Muscle of back (tissue), 11 donors: ENCODE data around the gene MBD3L5. TPM values are rescaled to one million over a fixed set of nuclear protein-coding genes. Genes with fewer than 3 reads are reported as not detected.
A peak's percentile ranks its signal among the peaks of the same experiment; 100 is the strongest.
"Not testable (repeated sequence)": the region's sequence is repeated elsewhere in the genome, so short reads cannot be mapped to it uniquely, and the experiment has no call there.

Source experiments
- DNase-seq, 3 donors: peaks; one replicate each; pipeline versions ENCODE4 v3.0.0 to v3.0.0-alpha.2; 2013
- polyA plus RNA-seq, 10 donors: library from polyadenylated mRNA; unstranded; fragments of 120-200 nt; gene quantifications; one replicate each; pipeline ENCODE4 v1.2.1, GENCODE V29; 2013; ENCODE audit not compliant: insufficient read length in 10 of 10

The MBD3L5 gene
- polyA plus RNA-seq, 10 donors, result not detected

DNA sequence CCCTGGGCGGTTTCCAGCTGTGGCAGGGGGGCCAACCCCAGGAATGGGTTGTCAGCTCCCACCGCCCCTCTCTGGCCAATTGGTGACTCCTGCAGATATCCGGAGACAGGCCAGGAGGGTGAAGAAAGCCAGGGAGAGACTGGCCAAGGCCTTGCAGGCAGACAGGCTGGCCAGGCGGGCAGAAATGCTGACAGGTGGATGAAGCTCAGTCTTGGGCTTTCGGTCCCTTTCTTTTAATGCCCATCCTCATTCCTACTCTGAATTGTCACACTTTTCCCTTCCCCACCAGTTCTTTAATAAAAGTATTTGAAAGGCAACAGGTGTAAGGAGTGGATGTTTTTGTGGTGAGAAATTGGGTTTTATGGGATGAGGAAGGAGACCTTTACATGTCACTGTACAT, 21.0 kb downstream of the MBD3L5 start:
- not testable (repeated sequence) for DNase-seq

GRCh38 chr19:7052896-7053295, 22.5 kb downstream of the MBD3L5 start:
- not testable (repeated sequence) for DNase-seq

GRCh38 chr19:7054635-7055368, 24.4 kb downstream of the MBD3L5 start:
- DNase-seq, result not testable (repeated sequence)

- not testable (repeated sequence) for DNase-seq
These were observed 25.3 kb downstream of the MBD3L5 start for GRCh38 chr19:7055679-7056078.

DNA sequence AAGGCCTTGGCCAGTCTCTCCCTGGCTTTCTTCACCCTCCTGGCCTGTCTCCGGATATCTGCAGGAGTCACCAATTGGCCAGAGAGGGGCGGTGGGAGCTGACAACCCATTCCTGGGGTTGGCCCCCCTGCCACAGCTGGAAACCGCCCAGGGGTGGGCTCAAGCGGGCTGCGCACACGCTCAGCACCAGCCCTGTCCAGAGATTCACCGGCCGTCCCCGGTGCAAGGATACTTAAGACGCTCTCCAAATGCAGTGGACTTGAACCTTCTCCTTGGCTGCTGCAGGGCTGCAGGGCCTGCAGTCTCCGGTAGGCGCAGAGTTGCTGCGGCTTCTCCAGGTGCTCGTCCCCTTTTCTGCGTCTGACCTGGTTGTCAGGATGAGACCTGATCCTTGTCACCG, 26.0 kb downstream of the MBD3L5 start:
- DNase-seq, result not testable (repeated sequence)

DNA sequence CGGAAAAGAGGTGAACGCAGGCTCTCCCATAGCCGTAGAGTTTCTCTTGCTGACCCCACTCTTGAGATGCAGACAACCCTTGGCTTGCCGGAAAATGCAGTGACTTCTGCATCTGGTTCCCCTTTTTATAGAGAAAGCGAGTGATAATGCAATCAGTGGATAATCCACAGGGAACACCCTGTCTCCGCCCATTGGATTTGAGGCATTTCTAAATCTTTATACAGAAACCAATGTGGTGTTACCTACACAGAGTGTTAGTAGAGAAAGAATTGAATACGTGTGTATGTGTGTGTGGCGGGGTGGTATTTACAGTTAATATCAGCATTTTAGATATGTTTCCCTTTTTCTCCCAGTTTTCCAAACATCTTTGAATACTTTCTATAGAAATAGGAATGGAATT, 28.2 kb downstream of the MBD3L5 start, which contains the start of gene MBD3L3:
Gene MBD3L3 (minus strand): TSS at position 101 of the 400 bp plus-strand sequence. CDS start 71 bp downstream, at position 30.
- not testable (repeated sequence) for DNase-seq

DNA sequence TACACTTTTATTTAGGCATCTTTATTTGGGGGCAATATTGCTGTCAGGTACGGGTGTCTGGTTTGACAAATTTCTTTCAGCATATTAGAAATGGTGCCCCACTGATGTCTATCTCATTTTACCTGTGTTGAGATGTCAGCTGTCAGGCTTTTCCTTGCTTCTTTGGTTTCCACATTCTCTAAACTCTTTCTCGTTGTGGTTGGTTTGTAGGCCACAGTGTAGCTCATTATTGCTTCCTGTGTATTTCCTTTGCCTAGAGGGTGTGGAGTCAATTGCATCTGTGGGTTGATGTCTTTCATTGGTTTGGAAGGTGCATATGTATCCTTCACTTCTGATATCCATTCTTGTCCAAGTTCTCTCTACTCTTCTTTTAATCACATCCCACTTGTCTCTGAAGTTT, 29.6 kb downstream of the MBD3L5 start:
- not testable (repeated sequence) for DNase-seq

DNA sequence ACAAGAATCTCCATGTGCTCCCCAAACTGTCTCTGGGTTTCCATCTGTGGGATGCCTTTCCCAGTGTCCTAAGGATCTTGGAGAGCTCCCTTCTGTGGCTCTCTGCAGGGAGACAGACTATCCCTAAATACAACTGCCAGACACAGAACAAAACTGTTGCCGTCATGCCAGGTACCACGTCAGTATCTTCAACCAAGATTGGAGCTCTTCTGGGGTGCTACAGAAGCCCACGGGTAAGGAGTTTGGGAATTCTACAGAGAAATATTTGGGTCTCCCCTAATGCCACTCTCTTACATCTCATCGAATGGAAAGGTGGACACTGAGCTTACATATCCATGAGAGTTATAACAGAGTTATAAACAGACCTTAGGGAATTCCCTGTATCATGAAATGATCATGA, 33.0 kb downstream of the MBD3L5 start:
- no peak for DNase-seq

DNA sequence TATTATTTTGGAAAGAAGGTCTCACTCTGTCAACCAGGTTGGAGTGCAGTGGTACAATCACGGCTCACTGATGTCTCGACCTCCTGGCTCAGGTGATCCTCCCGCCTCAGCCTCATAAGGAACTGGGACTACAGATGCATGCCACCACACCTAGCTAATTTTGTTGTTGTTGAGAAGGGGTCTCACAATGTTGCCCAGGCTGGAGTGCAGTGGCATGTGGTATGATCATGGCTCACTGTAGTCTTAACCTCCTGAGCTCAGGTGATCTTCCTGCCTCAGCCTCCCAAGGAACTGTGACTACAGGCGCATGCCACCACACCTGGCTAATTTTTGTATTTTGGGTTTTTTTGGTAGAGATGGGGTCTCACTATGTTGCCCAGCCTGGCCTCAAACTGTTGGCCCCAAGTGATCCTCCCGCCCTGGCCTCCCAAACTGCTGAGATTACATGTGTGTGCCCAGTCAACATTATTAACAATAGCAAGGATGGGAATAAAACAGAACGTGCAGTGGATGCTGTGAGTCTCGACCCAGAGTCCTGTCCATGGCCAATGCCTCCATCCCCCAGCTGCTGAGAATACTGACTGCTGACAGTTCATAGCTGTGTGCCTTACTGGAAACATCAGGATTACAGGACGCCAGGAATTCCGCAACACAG, 33.5 kb downstream of the MBD3L5 start:
- DNase-seq, result no peak

- DNase-seq, result not testable (repeated sequence)
These were observed 36.7 kb downstream of the MBD3L5 start for GRCh38 chr19:7067122-7067521.

DNA sequence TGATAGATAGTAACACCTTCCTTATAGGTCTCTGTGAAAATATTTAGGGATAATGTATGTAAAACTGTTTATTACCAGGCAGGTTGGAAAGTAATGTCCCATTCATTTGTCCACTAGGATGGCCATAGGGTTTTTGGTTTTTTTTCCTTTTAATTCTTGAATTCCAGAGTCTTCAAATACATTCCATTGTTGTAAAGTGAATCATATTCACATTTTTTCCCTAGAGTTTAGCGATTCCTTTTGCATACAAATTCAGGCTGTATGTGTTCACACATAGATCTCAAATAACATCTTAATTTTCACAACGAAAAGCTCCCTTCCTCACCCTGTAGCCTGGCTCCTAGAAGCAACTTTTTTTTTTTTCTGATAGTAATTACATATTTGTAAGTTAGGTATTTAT, 37.3 kb downstream of the MBD3L5 start:
- DNase-seq, result no peak

- no peak for DNase-seq
These were observed 38.2 kb downstream of the MBD3L5 start for GRCh38 chr19:7068599-7068998.

GRCh38 chr19:7069042-7069903, 38.9 kb downstream of the MBD3L5 start, which contains the start of gene ZNF557:
Gene ZNF557 (plus strand): TSS chr19:7069703. CDS start chr19:7075075, 5,372 bp downstream.
- peak; percentile 96 to 99 (median 98) for DNase-seq

- no peak for DNase-seq
These were observed 39.5 kb downstream of the MBD3L5 start for GRCh38 chr19:7069904-7070226.

- no peak for DNase-seq
These were observed 42.2 kb downstream of the MBD3L5 start for GRCh38 chr19:7072541-7072940.

GRCh38 chr19:7074705-7075282, 44.4 kb downstream of the MBD3L5 start:
- DNase-seq, result no peak

- DNase-seq, result no peak
These were observed 45.8 kb downstream of the MBD3L5 start for GRCh38 chr19:7076151-7076550.

GRCh38 chr19:7078008-7078407, 47.6 kb downstream of the MBD3L5 start:
- DNase-seq, result no peak
